ENCODE data around the gene PPFIA1.

PPFIA1 gene

GRCh38 chr11:70364745-70365543, 94.5 kb downstream of the PPFIA1 start:
- no peak for TF ChIP-seq CTCF (IDR thresholded peaks at IDR 0.05; ENCODE audit: borderline replicate concordance, insufficient read depth, low read depth, low read length)
- no peak overlapping the region for H3K4me3 ChIP-seq (ENCODE audit: low read depth, low read length)

- H3K4me3 ChIP-seq (ENCODE audit: low read depth, low read length) = no peak overlapping the region
- no peak for TF ChIP-seq CTCF (IDR thresholded peaks at IDR 0.05; ENCODE audit: borderline replicate concordance, insufficient read depth, low read depth, low read length)
Observed at GRCh38 chr11:70365544-70365927, 95.0 kb downstream of the PPFIA1 start.

- H3K4me3 ChIP-seq (ENCODE audit: low read depth, low read length) = no peak overlapping the region
- no peak for TF ChIP-seq CTCF (IDR thresholded peaks at IDR 0.05; ENCODE audit: borderline replicate concordance, insufficient read depth, low read depth, low read length)
Observed at GRCh38 chr11:70367071-70367470, 96.6 kb downstream of the PPFIA1 start.

GRCh38 chr11:70368961-70369360, 98.5 kb downstream of the PPFIA1 start:
- TF ChIP-seq CTCF (IDR thresholded peaks at IDR 0.05; ENCODE audit: borderline replicate concordance, insufficient read depth, low read depth, low read length) = no peak
- no peak overlapping the region for H3K4me3 ChIP-seq (ENCODE audit: low read depth, low read length)

- no peak for TF ChIP-seq CTCF (IDR thresholded peaks at IDR 0.05; ENCODE audit: borderline replicate concordance, insufficient read depth, low read depth, low read length)
Observed at GRCh38 chr11:70371241-70371640, 100.8 kb downstream of the PPFIA1 start.

GRCh38 chr11:70372076-70372475, 101.6 kb downstream of the PPFIA1 start:
- H3K4me3 ChIP-seq (ENCODE audit: low read depth, low read length) = no peak overlapping the region
- no peak for TF ChIP-seq CTCF (IDR thresholded peaks at IDR 0.05; ENCODE audit: borderline replicate concordance, insufficient read depth, low read depth, low read length)

More at GRCh38 chr11:70371241-70371640, 100.8 kb downstream of the PPFIA1 start:
- H3K4me3 ChIP-seq (ENCODE audit: low read depth, low read length) = no peak overlapping the region

GRCh38 chr11:70376621-70377020, 106.1 kb downstream of the PPFIA1 start:
- TF ChIP-seq CTCF (IDR thresholded peaks at IDR 0.05; ENCODE audit: borderline replicate concordance, insufficient read depth, low read depth, low read length) = no peak
- H3K4me3 ChIP-seq (ENCODE audit: low read depth, low read length) = no peak overlapping the region
